HepG2 (cell line): ENCODE data around the gene NT5DC2. TPM values are rescaled to one million over a fixed set of nuclear protein-coding genes. Genes with fewer than 3 reads are reported as not detected.

Experiments used
- CENPX ChIP-seq: sonication (generic); formaldehyde crosslinking; IDR thresholded peaks from 2 replicates; pipeline ENCODE4 v1.9.0; 2021; ENCODE audit warnings: mild to moderate bottlenecking, missing genetic modification reagents, moderate library complexity
- FOXC1 ChIP-seq: sonication (generic); formaldehyde crosslinking; IDR thresholded peaks from 2 replicates; pipeline ENCODE4 v1.8.0; 2022; ENCODE audit warnings: mild to moderate bottlenecking, missing genetic modification reagents, borderline replicate concordance
- FOXK1 ChIP-seq: sonication (generic); formaldehyde crosslinking; IDR thresholded peaks from 2 replicates; pipeline ENCODE4 v1.4.0; 2020; ENCODE audit warnings: low read depth, missing genetic modification reagents, borderline replicate concordance
- HOXA3 ChIP-seq: sonication (generic); formaldehyde crosslinking; IDR thresholded peaks from 2 replicates; pipeline ENCODE4 v1.5.0; 2020; ENCODE audit warnings: missing genetic modification reagents
- NPAS2 ChIP-seq: sonication (generic); formaldehyde crosslinking; IDR thresholded peaks from 2 replicates; pipeline ENCODE4 v1.8.0; 2022; ENCODE audit warnings: mild to moderate bottlenecking, missing genetic modification reagents, borderline replicate concordance
- SAP130 ChIP-seq: IDR thresholded peaks from 2 replicates; pipeline ENCODE4 v1.6.1; 2016; ENCODE audit warnings: low read depth
- TMF1 ChIP-seq: sonication (generic); formaldehyde crosslinking; IDR thresholded peaks from 2 replicates; pipeline ENCODE4 v1.8.1; 2022; ENCODE audit warnings: low read depth, missing genetic modification reagents
- ZEB1 ChIP-seq: IDR thresholded peaks from 2 replicates; pipeline ENCODE4 v1.6.1; 2012; ENCODE audit warnings: mild to moderate bottlenecking, low read depth, inconsistent platforms; ENCODE audit not compliant: insufficient replicate concordance
- ZNF263 ChIP-seq: sonication (generic); formaldehyde crosslinking; IDR thresholded peaks from 2 replicates; pipeline ENCODE4 v1.4.0; 2020; ENCODE audit warnings: missing genetic modification reagents
- ZNF564 ChIP-seq: sonication (generic); formaldehyde crosslinking; IDR thresholded peaks from 2 replicates; pipeline ENCODE4 v1.8.1; 2023; ENCODE audit warnings: mild to moderate bottlenecking, missing genetic modification reagents
- ZNF773 ChIP-seq: sonication (generic); formaldehyde crosslinking; IDR thresholded peaks from 2 replicates; pipeline ENCODE4 v1.4.0; 2020; ENCODE audit warnings: missing genetic modification reagents, borderline replicate concordance
- ZNF788 ChIP-seq: sonication (generic); formaldehyde crosslinking; IDR thresholded peaks from 2 replicates; pipeline ENCODE4 v1.5.0; 2020; ENCODE audit warnings: mild to moderate bottlenecking, missing genetic modification reagents, borderline replicate concordance
- ZNF850 ChIP-seq: sonication (generic); formaldehyde crosslinking; conservative IDR thresholded peaks from 2 replicates; pipeline ENCODE4 v1.9.0; 2021; ENCODE audit warnings: mild to moderate bottlenecking, missing genetic modification reagents
- polyA plus RNA-seq, 8 experiments: library from polyadenylated mRNA; depleted of rRNA in 3 of 8; stranded (reverse) in 7 of 8; unstranded in 1 of 8; fragments of >200 nt; fragmentation: Illumina TruSeq in 4 of 8; extraction: Trizol in 4 of 8; gene quantifications; 2 replicates each; pipeline versions ENCODE4 v1.2.1 to v1.2.3, GENCODE V29; 2011 to 2016; ENCODE audit warnings: low read depth in 4 of 8, missing spikeins in 1 of 8, mixed read lengths in 1 of 8; ENCODE audit not compliant: insufficient read depth in 1 of 8
- total RNA-seq, 5 experiments: library from RNA; depleted of rRNA; stranded (reverse); fragments of >200 nt; fragmentation: Illumina TruSeq; extraction: Trizol; gene quantifications; 2 replicates each; pipeline ENCODE4 v1.2.3, GENCODE V29; 2016; ENCODE audit warnings: low read depth in 1 of 5
- TF ChIP-seq, protein P1 (sequence below): sonication (generic); formaldehyde crosslinking; IDR thresholded peaks from 2 replicates; pipeline ENCODE4 v1.4.0; 2020; ENCODE audit warnings: missing genetic modification reagents
- TF ChIP-seq, protein P2 (sequence below): sonication (generic); formaldehyde crosslinking; IDR thresholded peaks from 2 replicates; pipeline ENCODE4 v1.4.0; 2020; ENCODE audit warnings: missing genetic modification reagents
- TF ChIP-seq, protein P3 (sequence below): sonication (generic); formaldehyde crosslinking; IDR thresholded peaks from 2 replicates; pipeline ENCODE4 v1.5.0; 2020; ENCODE audit warnings: mild to moderate bottlenecking, missing genetic modification reagents, borderline replicate concordance
- TF ChIP-seq, protein P4 (sequence below): sonication (generic); formaldehyde crosslinking; IDR thresholded peaks from 2 replicates; pipeline ENCODE4 v1.4.0; 2020; ENCODE audit warnings: missing genetic modification reagents, borderline replicate concordance

The NT5DC2 gene
- total and polyA plus RNA-seq, 2 of the 13 experiments (the other 11 are each of a cell fraction or from before 2014, with no cell fraction given): 131 to 240 TPM

DNA sequence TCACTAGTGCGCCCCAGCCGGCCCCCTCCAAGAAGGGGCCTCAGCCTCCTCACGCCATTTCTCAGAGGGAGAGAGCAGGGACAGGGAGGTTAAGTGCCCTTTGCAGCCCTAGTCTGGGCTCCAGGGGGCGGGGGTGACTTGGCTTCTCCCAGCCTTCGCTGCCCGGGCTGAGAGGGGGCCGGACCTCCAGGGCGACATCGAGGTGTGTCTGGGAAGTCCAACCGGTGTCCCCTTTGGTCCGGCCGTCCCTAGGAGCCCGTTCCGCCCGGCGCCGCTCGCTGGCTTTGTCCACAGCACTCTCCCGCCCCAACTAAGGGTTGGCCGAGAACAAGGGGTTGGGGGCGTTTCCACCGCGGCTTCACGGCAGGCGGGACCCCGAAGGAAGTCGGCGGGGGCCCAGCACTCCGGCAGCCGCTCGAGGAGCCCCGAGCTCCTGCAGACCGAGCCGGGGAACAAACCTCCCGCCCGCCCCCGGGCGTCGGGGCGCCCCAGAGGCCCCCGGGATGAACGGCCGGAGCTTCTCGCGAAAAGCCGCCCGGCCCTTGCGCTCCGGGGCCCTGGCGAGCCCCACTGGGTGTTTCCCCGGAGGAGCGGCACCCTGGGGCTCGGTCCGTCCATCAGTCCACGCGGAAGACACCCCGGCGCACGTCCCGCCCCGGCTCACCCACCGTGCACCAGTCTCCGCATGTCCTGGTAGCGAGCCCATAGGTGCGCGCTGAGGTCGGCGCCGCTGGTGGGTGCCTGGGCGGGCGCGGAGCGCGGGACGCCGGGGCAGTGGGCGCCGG is 627 bp downstream of the NT5DC2 start (continued):
- TF ChIP-seq, protein P1, sequence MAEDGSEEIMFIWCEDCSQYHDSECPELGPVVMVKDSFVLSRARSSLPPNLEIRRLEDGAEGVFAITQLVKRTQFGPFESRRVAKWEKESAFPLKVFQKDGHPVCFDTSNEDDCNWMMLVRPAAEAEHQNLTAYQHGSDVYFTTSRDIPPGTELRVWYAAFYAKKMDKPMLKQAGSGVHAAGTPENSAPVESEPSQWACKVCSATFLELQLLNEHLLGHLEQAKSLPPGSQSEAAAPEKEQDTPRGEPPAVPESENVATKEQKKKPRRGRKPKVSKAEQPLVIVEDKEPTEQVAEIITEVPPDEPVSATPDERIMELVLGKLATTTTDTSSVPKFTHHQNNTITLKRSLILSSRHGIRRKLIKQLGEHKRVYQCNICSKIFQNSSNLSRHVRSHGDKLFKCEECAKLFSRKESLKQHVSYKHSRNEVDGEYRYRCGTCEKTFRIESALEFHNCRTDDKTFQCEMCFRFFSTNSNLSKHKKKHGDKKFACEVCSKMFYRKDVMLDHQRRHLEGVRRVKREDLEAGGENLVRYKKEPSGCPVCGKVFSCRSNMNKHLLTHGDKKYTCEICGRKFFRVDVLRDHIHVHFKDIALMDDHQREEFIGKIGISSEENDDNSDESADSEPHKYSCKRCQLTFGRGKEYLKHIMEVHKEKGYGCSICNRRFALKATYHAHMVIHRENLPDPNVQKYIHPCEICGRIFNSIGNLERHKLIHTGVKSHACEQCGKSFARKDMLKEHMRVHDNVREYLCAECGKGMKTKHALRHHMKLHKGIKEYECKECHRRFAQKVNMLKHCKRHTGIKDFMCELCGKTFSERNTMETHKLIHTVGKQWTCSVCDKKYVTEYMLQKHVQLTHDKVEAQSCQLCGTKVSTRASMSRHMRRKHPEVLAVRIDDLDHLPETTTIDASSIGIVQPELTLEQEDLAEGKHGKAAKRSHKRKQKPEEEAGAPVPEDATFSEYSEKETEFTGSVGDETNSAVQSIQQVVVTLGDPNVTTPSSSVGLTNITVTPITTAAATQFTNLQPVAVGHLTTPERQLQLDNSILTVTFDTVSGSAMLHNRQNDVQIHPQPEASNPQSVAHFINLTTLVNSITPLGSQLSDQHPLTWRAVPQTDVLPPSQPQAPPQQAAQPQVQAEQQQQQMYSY (CRISPR knock-in tag): 0 out of 2 replicates have a peak, but pooled peaks have one; percentile 33
- TF ChIP-seq FOXK1 (CRISPR knock-in tag) (0 out of 2 replicates have a peak, but pooled peaks have one; percentile 27), ZNF788 (peak; percentile 26; the same call in 1 of the 2 replicates), ZEB1 (no peak), ZNF773 (0 out of 2 replicates have a peak, but pooled peaks have one; percentile 17), TMF1 (CRISPR knock-in tag) (0 out of 2 replicates have a peak, but pooled peaks have one; percentile 8), NPAS2 (CRISPR knock-in tag) (no peak), ZNF263 (CRISPR knock-in tag) (peak; percentile 14; the same call in 1 of the 2 replicates), CENPX (no peak), FOXC1 (CRISPR knock-in tag) (0 out of 2 replicates have a peak, but pooled peaks have one; percentile 28), ZNF564 (CRISPR knock-in tag) (peak; percentile 44; the same call in 1 of the 2 replicates), ZNF850 (CRISPR knock-in tag) (0 out of 2 replicates have a peak, but pooled peaks have one; percentile 38), SAP130 (CRISPR knock-in tag) (peak; percentile 25; the same call in 1 of the 2 replicates), HOXA3 (no peak; the same call in 1 of the 2 replicates)
- TF ChIP-seq, protein P2, sequence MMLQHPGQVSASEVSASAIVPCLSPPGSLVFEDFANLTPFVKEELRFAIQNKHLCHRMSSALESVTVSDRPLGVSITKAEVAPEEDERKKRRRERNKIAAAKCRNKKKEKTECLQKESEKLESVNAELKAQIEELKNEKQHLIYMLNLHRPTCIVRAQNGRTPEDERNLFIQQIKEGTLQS (CRISPR knock-in tag): 0 out of 2 replicates have a peak, but pooled peaks have one; percentile 7
- TF ChIP-seq, protein P3, sequence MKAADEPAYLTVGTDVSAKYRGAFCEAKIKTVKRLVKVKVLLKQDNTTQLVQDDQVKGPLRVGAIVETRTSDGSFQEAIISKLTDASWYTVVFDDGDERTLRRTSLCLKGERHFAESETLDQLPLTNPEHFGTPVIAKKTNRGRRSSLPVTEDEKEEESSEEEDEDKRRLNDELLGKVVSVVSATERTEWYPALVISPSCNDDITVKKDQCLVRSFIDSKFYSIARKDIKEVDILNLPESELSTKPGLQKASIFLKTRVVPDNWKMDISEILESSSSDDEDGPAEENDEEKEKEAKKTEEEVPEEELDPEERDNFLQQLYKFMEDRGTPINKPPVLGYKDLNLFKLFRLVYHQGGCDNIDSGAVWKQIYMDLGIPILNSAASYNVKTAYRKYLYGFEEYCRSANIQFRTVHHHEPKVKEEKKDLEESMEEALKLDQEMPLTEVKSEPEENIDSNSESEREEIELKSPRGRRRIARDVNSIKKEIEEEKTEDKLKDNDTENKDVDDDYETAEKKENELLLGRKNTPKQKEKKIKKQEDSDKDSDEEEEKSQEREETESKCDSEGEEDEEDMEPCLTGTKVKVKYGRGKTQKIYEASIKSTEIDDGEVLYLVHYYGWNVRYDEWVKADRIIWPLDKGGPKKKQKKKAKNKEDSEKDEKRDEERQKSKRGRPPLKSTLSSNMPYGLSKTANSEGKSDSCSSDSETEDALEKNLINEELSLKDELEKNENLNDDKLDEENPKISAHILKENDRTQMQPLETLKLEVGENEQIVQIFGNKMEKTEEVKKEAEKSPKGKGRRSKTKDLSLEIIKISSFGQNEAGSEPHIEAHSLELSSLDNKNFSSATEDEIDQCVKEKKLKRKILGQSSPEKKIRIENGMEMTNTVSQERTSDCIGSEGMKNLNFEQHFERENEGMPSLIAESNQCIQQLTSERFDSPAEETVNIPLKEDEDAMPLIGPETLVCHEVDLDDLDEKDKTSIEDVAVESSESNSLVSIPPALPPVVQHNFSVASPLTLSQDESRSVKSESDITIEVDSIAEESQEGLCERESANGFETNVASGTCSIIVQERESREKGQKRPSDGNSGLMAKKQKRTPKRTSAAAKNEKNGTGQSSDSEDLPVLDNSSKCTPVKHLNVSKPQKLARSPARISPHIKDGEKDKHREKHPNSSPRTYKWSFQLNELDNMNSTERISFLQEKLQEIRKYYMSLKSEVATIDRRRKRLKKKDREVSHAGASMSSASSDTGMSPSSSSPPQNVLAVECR (CRISPR knock-in tag): peak; percentile 51; the same call in 1 of the 2 replicates
- TF ChIP-seq, protein P4, sequence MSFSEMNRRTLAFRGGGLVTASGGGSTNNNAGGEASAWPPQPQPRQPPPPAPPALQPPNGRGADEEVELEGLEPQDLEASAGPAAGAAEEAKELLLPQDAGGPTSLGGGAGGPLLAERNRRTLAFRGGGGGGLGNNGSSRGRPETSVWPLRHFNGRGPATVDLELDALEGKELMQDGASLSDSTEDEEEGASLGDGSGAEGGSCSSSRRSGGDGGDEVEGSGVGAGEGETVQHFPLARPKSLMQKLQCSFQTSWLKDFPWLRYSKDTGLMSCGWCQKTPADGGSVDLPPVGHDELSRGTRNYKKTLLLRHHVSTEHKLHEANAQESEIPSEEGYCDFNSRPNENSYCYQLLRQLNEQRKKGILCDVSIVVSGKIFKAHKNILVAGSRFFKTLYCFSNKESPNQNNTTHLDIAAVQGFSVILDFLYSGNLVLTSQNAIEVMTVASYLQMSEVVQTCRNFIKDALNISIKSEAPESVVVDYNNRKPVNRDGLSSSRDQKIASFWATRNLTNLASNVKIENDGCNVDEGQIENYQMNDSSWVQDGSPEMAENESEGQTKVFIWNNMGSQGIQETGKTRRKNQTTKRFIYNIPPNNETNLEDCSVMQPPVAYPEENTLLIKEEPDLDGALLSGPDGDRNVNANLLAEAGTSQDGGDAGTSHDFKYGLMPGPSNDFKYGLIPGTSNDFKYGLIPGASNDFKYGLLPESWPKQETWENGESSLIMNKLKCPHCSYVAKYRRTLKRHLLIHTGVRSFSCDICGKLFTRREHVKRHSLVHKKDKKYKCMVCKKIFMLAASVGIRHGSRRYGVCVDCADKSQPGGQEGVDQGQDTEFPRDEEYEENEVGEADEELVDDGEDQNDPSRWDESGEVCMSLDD (CRISPR knock-in tag): peak; percentile 65; the same call in 1 of the 2 replicates
